ENCODE measurements around the gene ZNF48.

The ZNF48 gene

DNA sequence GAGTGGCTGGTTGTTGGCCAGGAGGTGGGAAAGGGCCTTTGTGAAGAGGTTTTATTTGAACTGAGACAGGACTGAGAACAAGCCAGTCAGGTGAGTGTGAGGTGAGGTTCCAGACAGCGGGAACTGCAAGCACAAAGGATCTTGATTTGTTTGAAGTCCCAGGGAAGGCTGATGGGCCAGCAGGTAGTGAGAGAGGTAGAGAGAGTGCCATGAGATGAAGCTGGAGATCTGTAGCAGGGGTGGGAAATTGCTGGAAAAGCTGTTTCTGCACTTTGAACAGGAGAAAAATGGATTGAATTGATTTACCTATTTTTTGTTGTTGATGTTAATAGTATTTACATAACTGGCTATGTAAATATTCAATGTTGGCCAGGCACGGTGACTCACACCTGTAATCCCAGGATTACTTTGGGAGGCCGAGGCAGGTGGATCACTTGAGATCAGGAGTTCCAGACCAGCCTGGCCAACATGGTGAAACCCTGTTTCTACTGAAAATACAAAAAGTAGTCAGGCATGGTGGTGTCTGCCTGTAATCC lies 42.4 kb downstream of the ZNF48 start:
- H3K18ac ChIP-seq (ENCODE audit: low read depth in 1 of 2, low read length in 2 of 2), result no peak overlapping the region
- H2AFZ ChIP-seq (ENCODE audit: low read depth, low read length), result no peak overlapping the region
- H2AK5ac ChIP-seq (ENCODE audit: low read length, severe bottlenecking), result no peak overlapping the region
- H3K14ac ChIP-seq (ENCODE audit: low read length in 2 of 2), result no peak overlapping the region
- H2BK120ac ChIP-seq (ENCODE audit: low read depth, low read length), result no peak overlapping the region
- H3K4me2 ChIP-seq (ENCODE audit: low read length, poor library complexity, severe bottlenecking), result no peak overlapping the region
- no peak for DNase-seq
- H3K9ac ChIP-seq (ENCODE audit: low read length), result no peak overlapping the region
- no peaks in the 10 kb centered on the region for H3K4me1 ChIP-seq (ENCODE audit: control insufficient read depth, insufficient read depth, low read depth, low read length)
- no peak overlapping the region for H4K8ac ChIP-seq (ENCODE audit: low read length)
- H3K79me1 ChIP-seq (replicated peaks; ENCODE audit: low read length, poor library complexity, severe bottlenecking), result no peaks in the 10 kb centered on the region
- peaks cover 0 to 10% of the 10 kb centered on the region in 2 experiments for H3K27me3 ChIP-seq (ENCODE audit: control insufficient read depth in 1 of 2, insufficient read depth in 1 of 2, low read length in 2 of 2)
- H4K91ac ChIP-seq (ENCODE audit: low read length), result no peak overlapping the region
- WGBS, result 70% methylated on average over 3 of the region's 3 CpGs
- H3K36me3 ChIP-seq (ENCODE audit: control insufficient read depth in 1 of 2, insufficient read depth in 2 of 2, low read depth in 1 of 2, low read length in 2 of 2), result no peaks in the 10 kb centered on the region
- no peak overlapping the region for H2BK15ac ChIP-seq (ENCODE audit: low read depth, poor library complexity, severe bottlenecking)
- no peak overlapping the region for H3K23ac ChIP-seq (ENCODE audit: low read length in 2 of 2)
- H3K9me3 ChIP-seq (ENCODE audit: control insufficient read depth, low read length), result no peaks in the 10 kb centered on the region
- no peak overlapping the region for H3K27ac ChIP-seq (ENCODE audit: low read length, poor library complexity, severe bottlenecking)
- no peak overlapping the region for H3K4ac ChIP-seq (ENCODE audit: low read depth in 1 of 2, low read length in 2 of 2)
- H3K4me3 ChIP-seq (ENCODE audit: insufficient read depth in 1 of 2, low read depth in 1 of 2, low read length in 2 of 2), result no peak overlapping the region
- H2BK12ac ChIP-seq (ENCODE audit: low read length in 2 of 2), result no peak overlapping the region
- H2BK5ac ChIP-seq (ENCODE audit: low read depth, low read length, poor library complexity, severe bottlenecking), result no peak overlapping the region

DNA sequence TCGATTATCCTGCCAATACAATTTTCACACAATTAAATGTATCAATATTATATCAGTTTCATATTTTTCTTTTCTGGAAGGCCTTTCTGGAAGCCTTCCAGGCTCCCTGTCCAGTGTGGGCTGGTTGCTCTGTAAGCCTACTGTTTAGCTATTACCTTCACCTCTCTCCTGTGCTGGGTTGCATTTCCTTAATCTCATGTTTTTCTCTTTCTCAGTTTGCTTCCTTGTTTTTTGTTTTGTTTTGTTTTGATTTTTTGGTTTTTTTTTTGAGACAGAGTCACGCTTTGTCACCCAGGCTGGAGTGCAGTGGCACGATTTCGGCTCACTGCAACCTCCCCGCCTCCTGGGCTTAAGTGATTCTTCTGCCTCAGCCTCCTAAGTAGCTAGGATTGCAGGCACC lies 43.6 kb downstream of the ZNF48 start:
- no peak overlapping the region for H2BK120ac ChIP-seq (ENCODE audit: low read depth, low read length)
- WGBS, result 94% methylated on average over 5 of the region's 5 CpGs
- H3K79me1 ChIP-seq (replicated peaks; ENCODE audit: low read length, poor library complexity, severe bottlenecking), result peaks cover 4% of the 10 kb centered on the region
- H3K14ac ChIP-seq (ENCODE audit: low read length in 2 of 2), result no peak overlapping the region
- H2BK5ac ChIP-seq (ENCODE audit: low read depth, low read length, poor library complexity, severe bottlenecking), result no peak overlapping the region
- no peaks in the 10 kb centered on the region for H3K4me1 ChIP-seq (ENCODE audit: control insufficient read depth, insufficient read depth, low read depth, low read length)
- no peak overlapping the region for H3K9ac ChIP-seq (ENCODE audit: low read length)
- H3K4me3 ChIP-seq (ENCODE audit: insufficient read depth in 1 of 2, low read depth in 1 of 2, low read length in 2 of 2), result no peak overlapping the region
- no peak overlapping the region for H2AK5ac ChIP-seq (ENCODE audit: low read length, severe bottlenecking)
- no peak for DNase-seq
- H3K9me3 ChIP-seq (ENCODE audit: control insufficient read depth, low read length), result no peaks in the 10 kb centered on the region
- no peak overlapping the region for H2AFZ ChIP-seq (ENCODE audit: low read depth, low read length)
- no peak overlapping the region for H2BK15ac ChIP-seq (ENCODE audit: low read depth, poor library complexity, severe bottlenecking)
- H3K23ac ChIP-seq (ENCODE audit: low read length in 2 of 2), result no peak overlapping the region
- no peak overlapping the region for H3K4ac ChIP-seq (ENCODE audit: low read depth in 1 of 2, low read length in 2 of 2)
- H3K36me3 ChIP-seq (ENCODE audit: control insufficient read depth in 1 of 2, insufficient read depth in 2 of 2, low read depth in 1 of 2, low read length in 2 of 2), result peaks cover 0 to 10% of the 10 kb centered on the region in 2 experiments
- H4K8ac ChIP-seq (ENCODE audit: low read length), result no peak overlapping the region
- no peak overlapping the region for H2BK12ac ChIP-seq (ENCODE audit: low read length in 2 of 2)
- no peak overlapping the region for H3K4me2 ChIP-seq (ENCODE audit: low read length, poor library complexity, severe bottlenecking)
- peaks cover 0 to 8% of the 10 kb centered on the region in 2 experiments for H3K27me3 ChIP-seq (ENCODE audit: control insufficient read depth in 1 of 2, insufficient read depth in 1 of 2, low read length in 2 of 2)
- H3K18ac ChIP-seq (ENCODE audit: low read depth in 1 of 2, low read length in 2 of 2), result no peak overlapping the region
- H3K27ac ChIP-seq (ENCODE audit: low read length, poor library complexity, severe bottlenecking), result no peak overlapping the region
- no peak overlapping the region for H4K91ac ChIP-seq (ENCODE audit: low read length)

DNA sequence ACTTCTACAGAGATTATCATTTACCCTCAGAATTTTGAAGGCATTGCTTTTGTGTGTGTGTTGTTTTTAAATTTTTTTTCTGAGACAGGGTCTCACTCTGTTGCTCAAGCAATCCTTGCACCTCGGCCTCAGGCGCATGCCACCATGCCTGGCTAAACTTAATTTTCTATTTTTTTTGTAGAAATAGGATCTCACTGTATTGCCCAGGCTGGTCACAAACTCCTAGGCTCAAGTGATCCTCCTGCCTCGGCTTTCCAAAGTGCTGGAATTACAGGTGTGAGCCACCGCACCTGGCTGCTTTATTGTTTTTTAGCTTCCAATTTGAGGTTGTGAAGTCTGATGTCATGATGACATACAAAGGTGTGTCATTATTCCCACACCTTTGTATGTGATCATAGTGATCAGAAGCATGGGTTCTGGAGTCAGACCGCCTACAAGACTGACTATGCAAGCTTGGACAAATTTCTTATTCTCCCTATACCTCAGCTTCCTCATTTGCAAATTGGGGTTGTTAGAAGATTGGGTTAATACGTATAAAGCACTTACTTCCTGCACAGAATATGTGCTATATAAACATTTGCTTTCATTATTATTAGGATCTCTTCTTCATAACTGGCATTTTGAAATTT lies 44.6 kb downstream of the ZNF48 start:
- no peak overlapping the region for H4K8ac ChIP-seq (ENCODE audit: low read length)
- H3K79me1 ChIP-seq (replicated peaks; ENCODE audit: low read length, poor library complexity, severe bottlenecking), result peaks cover 11% of the 10 kb centered on the region
- no peak overlapping the region for H3K14ac ChIP-seq (ENCODE audit: low read length in 2 of 2)
- no peak for DNase-seq
- no peak overlapping the region for H3K9ac ChIP-seq (ENCODE audit: low read length)
- H3K23ac ChIP-seq (ENCODE audit: low read length in 2 of 2), result no peak overlapping the region
- no peak overlapping the region for H3K4ac ChIP-seq (ENCODE audit: low read depth in 1 of 2, low read length in 2 of 2)
- H3K36me3 ChIP-seq (ENCODE audit: control insufficient read depth in 1 of 2, insufficient read depth in 2 of 2, low read depth in 1 of 2, low read length in 2 of 2), result peaks cover 4 to 20% of the 10 kb centered on the region in 2 experiments
- H2BK15ac ChIP-seq (ENCODE audit: low read depth, poor library complexity, severe bottlenecking), result no peak overlapping the region
- WGBS, result 90% methylated on average over 4 of the region's 6 CpGs
- H3K27ac ChIP-seq (ENCODE audit: low read length, poor library complexity, severe bottlenecking), result no peak overlapping the region
- peaks cover 0 to under 1% of the 10 kb centered on the region in 2 experiments for H3K27me3 ChIP-seq (ENCODE audit: control insufficient read depth in 1 of 2, insufficient read depth in 1 of 2, low read length in 2 of 2)
- no peak overlapping the region for H2AFZ ChIP-seq (ENCODE audit: low read depth, low read length)
- H3K18ac ChIP-seq (ENCODE audit: low read depth in 1 of 2, low read length in 2 of 2), result no peak overlapping the region
- no peak overlapping the region for H4K91ac ChIP-seq (ENCODE audit: low read length)
- no peak overlapping the region for H2BK12ac ChIP-seq (ENCODE audit: low read length in 2 of 2)
- H2AK5ac ChIP-seq (ENCODE audit: low read length, severe bottlenecking), result no peak overlapping the region
- peaks cover 1% of the 10 kb centered on the region for H3K4me1 ChIP-seq (ENCODE audit: control insufficient read depth, insufficient read depth, low read depth, low read length)
- no peak overlapping the region for H3K4me3 ChIP-seq (ENCODE audit: insufficient read depth in 1 of 2, low read depth in 1 of 2, low read length in 2 of 2)
- no peaks in the 10 kb centered on the region for H3K9me3 ChIP-seq (ENCODE audit: control insufficient read depth, low read length)
- H2BK120ac ChIP-seq (ENCODE audit: low read depth, low read length), result no peak overlapping the region
- H2BK5ac ChIP-seq (ENCODE audit: low read depth, low read length, poor library complexity, severe bottlenecking), result no peak overlapping the region
- no peak overlapping the region for H3K4me2 ChIP-seq (ENCODE audit: low read length, poor library complexity, severe bottlenecking)

DNA sequence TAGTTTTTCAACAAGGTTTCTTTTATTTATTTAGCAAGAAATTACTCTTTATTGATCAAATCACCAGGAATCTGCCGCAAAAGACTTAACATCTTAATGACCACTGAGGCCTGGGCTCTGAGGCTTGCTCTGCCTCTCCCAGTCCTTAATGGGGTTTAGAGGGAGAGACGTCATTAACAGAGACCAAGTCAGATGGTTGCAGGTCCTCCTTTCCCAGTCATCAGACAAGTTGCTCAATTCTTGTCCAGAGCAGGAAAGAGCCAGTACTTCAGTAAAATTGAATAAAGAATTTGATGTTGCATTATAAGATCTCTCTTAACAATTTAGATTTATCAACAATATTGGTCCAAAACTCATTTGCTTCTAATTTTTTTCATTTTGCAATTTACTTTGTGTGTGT lies 48.4 kb downstream of the ZNF48 start:
- Histone ChIP-seq H2AK5ac (ENCODE audit: low read length, severe bottlenecking) (no peak overlapping the region), H2BK15ac (ENCODE audit: low read depth, poor library complexity, severe bottlenecking) (no peak overlapping the region), H4K8ac (ENCODE audit: low read length) (no peak overlapping the region), H3K23ac (ENCODE audit: low read length in 2 of 2) (no peak overlapping the region), H3K27ac (ENCODE audit: low read length, poor library complexity, severe bottlenecking) (no peak overlapping the region), H2BK120ac (ENCODE audit: low read depth, low read length) (no peak overlapping the region), H2AFZ (ENCODE audit: low read depth, low read length) (no peak overlapping the region), H3K9ac (ENCODE audit: low read length) (no peak overlapping the region), H3K4me3 (ENCODE audit: insufficient read depth in 1 of 2, low read depth in 1 of 2, low read length in 2 of 2) (peak overlapping the region in 1 of 2 experiments; percentile 95), H3K14ac (ENCODE audit: low read length in 2 of 2) (no peak overlapping the region), H3K4me2 (ENCODE audit: low read length, poor library complexity, severe bottlenecking) (no peak overlapping the region), H2BK12ac (ENCODE audit: low read length in 2 of 2) (no peak overlapping the region), H3K18ac (ENCODE audit: low read depth in 1 of 2, low read length in 2 of 2) (no peak overlapping the region), H3K27me3 (ENCODE audit: control insufficient read depth in 1 of 2, insufficient read depth in 1 of 2, low read length in 2 of 2) (no peaks in the 10 kb centered on the region), H2BK5ac (ENCODE audit: low read depth, low read length, poor library complexity, severe bottlenecking) (no peak overlapping the region), H4K91ac (ENCODE audit: low read length) (no peak overlapping the region), H3K4me1 (ENCODE audit: control insufficient read depth, insufficient read depth, low read depth, low read length) (peaks cover 7% of the 10 kb centered on the region), H3K9me3 (ENCODE audit: control insufficient read depth, low read length) (no peaks in the 10 kb centered on the region), H3K4ac (ENCODE audit: low read depth in 1 of 2, low read length in 2 of 2) (no peak overlapping the region), H3K36me3 (ENCODE audit: control insufficient read depth in 1 of 2, insufficient read depth in 2 of 2, low read depth in 1 of 2, low read length in 2 of 2) (peaks cover 4 to 20% of the 10 kb centered on the region in 2 experiments), H3K79me1 (replicated peaks; ENCODE audit: low read length, poor library complexity, severe bottlenecking) (peaks cover 11% of the 10 kb centered on the region)
- 100% methylated on average over 2 of the region's 2 CpGs for WGBS
- no peak for DNase-seq

Data from mesenchymal stem cell (in vitro differentiated cells and primary cell).